HepG2 (cell line): ENCODE measurements around the gene ZNF273. TPM values are rescaled to one million over a fixed set of nuclear protein-coding genes. Genes with fewer than 3 reads are reported as not detected.

Experiments used
- ATAC-seq: fragments of 200-7000 bp; cut with Tn5 transposase; 3 replicates; pipeline ENCODE4 v1.9.1; 2020; ENCODE audit warnings: mild to moderate bottlenecking, moderate library complexity
- BruUV-seq: library from RNA; stranded (reverse); fragments of 400-500 nt; replicated peaks from 2 replicates; lab custom pipeline; 2021; lab: Mats Ljungman, UMichigan
- CTCF ChIA-PET: fragments of 300-600 bp; formaldehyde crosslinking; extraction: SDS; loops from one replicate; lab custom pipeline; 2021; ENCODE audit warnings: low total read pairs, inconsistent platforms, low intra/inter-chr PET ratio; lab: Yijun Ruan, JAX
- POLR2A ChIA-PET: fragments of 350-600 bp; sonication (Branson Sonifier 250); formaldehyde crosslinking; loops from one replicate; lab custom pipeline; 2020; ENCODE audit warnings: antibody characterized with exemption, inconsistent platforms; lab: Yijun Ruan, JAX
- DNase-seq: peaks from one replicate; pipeline ENCODE4 v3.0.0-alpha.2; 2015; ENCODE audit warnings: low spot score
- FAIRE-seq: peaks from 3 replicates; lab custom pipeline; 2011; peaks lifted over from hg19 to GRCh38; lab: Jason Lieb, UNC
- H2AFZ ChIP-seq: one replicate; pipeline ENCODE4 v1.6.1; 2011; ENCODE audit warnings: low read length, inconsistent platforms
- H3K27ac ChIP-seq: fragments of 300-600 bp; 3 replicates; pipeline ENCODE4 v1.8.0; 2011; ENCODE audit warnings: mixed run types, mild to moderate bottlenecking, mixed read lengths, low read length, inconsistent platforms; ENCODE audit not compliant: insufficient read depth; ENCODE audit errors: extremely low read length
- H3K27me3 ChIP-seq, 2 experiments: fragments of 200-600 bp in 1 of 2; 2 replicates in 1 of 2; 3 replicates in 1 of 2; pipeline versions ENCODE4 v1.6.0 to v1.8.0; 2011; ENCODE audit warnings: low read length in 2 of 2, mild to moderate bottlenecking in 2 of 2, moderate library complexity in 2 of 2, inconsistent platforms in 1 of 2; ENCODE audit not compliant: insufficient read depth in 2 of 2, control insufficient read depth in 1 of 2
- H3K36me3 ChIP-seq, 2 experiments: fragments of 200-600 bp in 1 of 2; replicated peaks in 1 of 2; 2 replicates in 1 of 2; 3 replicates in 1 of 2; pipeline versions ENCODE4 v1.5.1 to v1.8.0; 2011; ENCODE audit warnings: low read length in 2 of 2, inconsistent platforms in 1 of 2; ENCODE audit not compliant: insufficient read depth in 2 of 2, control insufficient read depth in 1 of 2
- H3K4me1 ChIP-seq: 2 replicates; pipeline ENCODE4 v1.5.1; 2012; ENCODE audit warnings: low read length, inconsistent platforms; ENCODE audit not compliant: insufficient read depth
- H3K4me2 ChIP-seq: 2 replicates; pipeline ENCODE4 v1.6.0; 2011; ENCODE audit warnings: low read depth, low read length, inconsistent platforms
- H3K4me3 ChIP-seq, 3 experiments: fragments of 200-600 bp in 1 of 3; sonication (generic), shearing (Covaris generic) in 1 of 3; replicated peaks in 1 of 3; 2 replicates each; pipeline ENCODE4 v1.5.1; 2011 to 2016; ENCODE audit warnings: low read length in 3 of 3, inconsistent platforms in 2 of 3, low read depth in 2 of 3, mild to moderate bottlenecking in 2 of 3, control low read depth in 1 of 3, mixed read lengths in 1 of 3; ENCODE audit not compliant: insufficient read depth in 1 of 3
- H3K79me2 ChIP-seq: one replicate; pipeline ENCODE4 v1.6.1; 2011; ENCODE audit warnings: low read length, inconsistent platforms; ENCODE audit not compliant: insufficient read depth
- H3K9ac ChIP-seq: 2 replicates; pipeline ENCODE4 v1.6.0; 2011; ENCODE audit warnings: mild to moderate bottlenecking, low read depth, low read length, inconsistent platforms; ENCODE audit not compliant: insufficient read depth
- H3K9me3 ChIP-seq: 2 replicates; pipeline ENCODE4 v1.5.1; 2012; ENCODE audit warnings: mild to moderate bottlenecking, low read length
- H4K20me1 ChIP-seq: 2 replicates; pipeline ENCODE4 v1.6.0; 2011; ENCODE audit warnings: inconsistent platforms, mild to moderate bottlenecking, low read length, moderate library complexity; ENCODE audit not compliant: insufficient read depth
- CTCF ChIP-seq: sonication (generic); formaldehyde crosslinking; IDR thresholded peaks from 2 replicates; pipeline ENCODE4 v1.5.0; 2020; ENCODE audit warnings: mild to moderate bottlenecking, missing genetic modification reagents, moderate library complexity
- GATAD2A ChIP-seq: IDR thresholded peaks from 2 replicates; pipeline ENCODE4 v1.6.1; 2016
- IKZF4 ChIP-seq: sonication (generic); formaldehyde crosslinking; IDR thresholded peaks from 2 replicates; pipeline ENCODE4 v1.5.1; 2020; ENCODE audit warnings: borderline replicate concordance, mild to moderate bottlenecking, low read depth, missing genetic modification reagents; ENCODE audit errors: not compliant biosample characterization
- RAD21 ChIP-seq: fragments of 450-650 bp; formaldehyde crosslinking; IDR thresholded peaks from 2 replicates; pipeline ENCODE4 v1.5.0; 2020; ENCODE audit warnings: mild to moderate bottlenecking
- SMC3 ChIP-seq: IDR thresholded peaks from 2 replicates; pipeline ENCODE4 v1.6.1; 2011; ENCODE audit warnings: low read length, improper control_type of control experiment
- STAG1 ChIP-seq: sonication (generic); formaldehyde crosslinking; IDR thresholded peaks from 2 replicates; pipeline ENCODE4 v1.4.0; 2020; ENCODE audit warnings: missing genetic modification reagents
- THAP11 ChIP-seq: IDR thresholded peaks from 2 replicates; pipeline ENCODE4 v1.6.1; 2016; ENCODE audit warnings: missing biosample characterization, missing genetic modification reagents
- ZFP36L2 ChIP-seq: sonication (generic); formaldehyde crosslinking; IDR thresholded peaks from 2 replicates; pipeline ENCODE4 v1.4.0; 2020; ENCODE audit warnings: missing genetic modification reagents
- ZNF232 ChIP-seq: sonication (generic); formaldehyde crosslinking; IDR thresholded peaks from 2 replicates; pipeline ENCODE4 v1.4.0; 2020; ENCODE audit warnings: missing genetic modification reagents, borderline replicate concordance
- WGBS: methylation state at CpG from one replicate; pipeline ENCODE4 v1.1.6; 2017; ENCODE audit warnings: low lambda C conversion rate; 5-methylcytosine and 5-hydroxymethylcytosine counted together
- in situ Hi-C: cut with HindIII; loops from 2 replicates; pipeline ENCODE4 v1.10.0; 2017; ENCODE audit warnings: low pct_unique_long_range_greater_than_20kb; ENCODE audit not compliant: extremely low pct_ligation_motif_present
- intact Hi-C: fragments of 100-400 bp; cut with micrococcal nuclease; formaldehyde crosslinking; loops from one replicate; pipeline ENCODE4 v1.10.0; 2022; ENCODE audit not compliant: unreplicated experiment
- polyA plus RNA-seq, 8 experiments: library from polyadenylated mRNA; depleted of rRNA in 3 of 8; stranded (reverse) in 7 of 8; unstranded in 1 of 8; fragments of >200 nt; fragmentation: Illumina TruSeq in 4 of 8; extraction: Trizol in 4 of 8; gene quantifications; 2 replicates each; pipeline versions ENCODE4 v1.2.1 to v1.2.3, GENCODE V29; 2011 to 2016; ENCODE audit warnings: low read depth in 4 of 8, missing spikeins in 1 of 8, mixed read lengths in 1 of 8; ENCODE audit not compliant: insufficient read depth in 1 of 8
- total RNA-seq, 5 experiments: library from RNA; depleted of rRNA; stranded (reverse); fragments of >200 nt; fragmentation: Illumina TruSeq; extraction: Trizol; gene quantifications; 2 replicates each; pipeline ENCODE4 v1.2.3, GENCODE V29; 2016; ENCODE audit warnings: low read depth in 1 of 5
- TF ChIP-seq, protein P1 (sequence below): sonication (generic); formaldehyde crosslinking; IDR thresholded peaks from 2 replicates; pipeline ENCODE4 v1.5.0; 2020; ENCODE audit warnings: missing genetic modification reagents
- TF ChIP-seq, protein P2 (sequence below): IDR thresholded peaks from 2 replicates; pipeline ENCODE4 v1.6.1; 2016
- TF ChIP-seq, protein P3 (sequence below): sonication (generic); formaldehyde crosslinking; IDR thresholded peaks from 2 replicates; pipeline ENCODE4 v1.5.0; 2020; ENCODE audit warnings: mild to moderate bottlenecking, missing genetic modification reagents

Gene ZNF273
- total and polyA plus RNA-seq, 2 of the 13 experiments (the other 11 are each of a cell fraction or from before 2014, with no cell fraction given) = 1.7 to 5.8 TPM

GRCh38 chr7:64951250-64951848 lies 48.3 kb downstream of the ZNF273 start:
- H3K36me3 ChIP-seq = no peaks in the 10 kb centered on the region
- FAIRE-seq (peak; percentile 81), DNase-seq (peak; percentile 52), ATAC-seq (0 out of 3 replicates have a peak, but pooled peaks have one; percentile 9)
- peaks cover 0 to 2% of the 10 kb centered on the region in 2 experiments; a peak in 1 of 5 replicates for H3K27me3 ChIP-seq
- H3K9ac ChIP-seq = no peak overlapping the region
- no peak overlapping the region for H3K4me2 ChIP-seq
- H2AFZ ChIP-seq = no peak overlapping the region
- H4K20me1 ChIP-seq = no peaks in the 10 kb centered on the region
- H3K4me1 ChIP-seq = peaks cover 26% of the 10 kb centered on the region
- no peaks in the 10 kb centered on the region for H3K9me3 ChIP-seq
- peak; percentile 42; the same call in 1 of the 2 replicates for TF ChIP-seq GATAD2A (CRISPR knock-in tag)
- TF ChIP-seq SMC3 = peak; percentile 73
- no peak for TF ChIP-seq ZNF232 (CRISPR knock-in tag)
- TF ChIP-seq THAP11 (CRISPR knock-in tag) = no peak
- TF ChIP-seq IKZF4 (CRISPR knock-in tag) = no peak
- TF ChIP-seq, protein P1, sequence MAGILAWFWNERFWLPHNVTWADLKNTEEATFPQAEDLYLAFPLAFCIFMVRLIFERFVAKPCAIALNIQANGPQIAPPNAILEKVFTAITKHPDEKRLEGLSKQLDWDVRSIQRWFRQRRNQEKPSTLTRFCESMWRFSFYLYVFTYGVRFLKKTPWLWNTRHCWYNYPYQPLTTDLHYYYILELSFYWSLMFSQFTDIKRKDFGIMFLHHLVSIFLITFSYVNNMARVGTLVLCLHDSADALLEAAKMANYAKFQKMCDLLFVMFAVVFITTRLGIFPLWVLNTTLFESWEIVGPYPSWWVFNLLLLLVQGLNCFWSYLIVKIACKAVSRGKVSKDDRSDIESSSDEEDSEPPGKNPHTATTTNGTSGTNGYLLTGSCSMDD (CRISPR knock-in tag) = no peak
- no peak for TF ChIP-seq ZFP36L2 (CRISPR knock-in tag)
- peak; percentile 83 for TF ChIP-seq CTCF (CRISPR knock-in tag)
- TF ChIP-seq STAG1 (CRISPR knock-in tag) = peak; percentile 96
- peak; percentile 82 for TF ChIP-seq RAD21 (CRISPR knock-in tag)
- TF ChIP-seq, protein P2, sequence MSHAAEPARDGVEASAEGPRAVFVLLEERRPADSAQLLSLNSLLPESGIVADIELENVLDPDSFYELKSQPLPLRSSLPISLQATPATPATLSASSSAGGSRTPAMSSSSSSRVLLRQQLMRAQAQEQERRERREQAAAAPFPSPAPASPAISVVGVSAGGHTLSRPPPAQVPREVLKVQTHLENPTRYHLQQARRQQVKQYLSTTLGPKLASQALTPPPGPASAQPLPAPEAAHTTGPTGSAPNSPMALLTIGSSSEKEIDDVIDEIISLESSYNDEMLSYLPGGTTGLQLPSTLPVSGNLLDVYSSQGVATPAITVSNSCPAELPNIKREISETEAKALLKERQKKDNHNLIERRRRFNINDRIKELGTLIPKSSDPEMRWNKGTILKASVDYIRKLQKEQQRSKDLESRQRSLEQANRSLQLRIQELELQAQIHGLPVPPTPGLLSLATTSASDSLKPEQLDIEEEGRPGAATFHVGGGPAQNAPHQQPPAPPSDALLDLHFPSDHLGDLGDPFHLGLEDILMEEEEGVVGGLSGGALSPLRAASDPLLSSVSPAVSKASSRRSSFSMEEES (CRISPR knock-in tag) = 0 out of 2 replicates have a peak, but pooled peaks have one; percentile 23
- TF ChIP-seq, protein P3, sequence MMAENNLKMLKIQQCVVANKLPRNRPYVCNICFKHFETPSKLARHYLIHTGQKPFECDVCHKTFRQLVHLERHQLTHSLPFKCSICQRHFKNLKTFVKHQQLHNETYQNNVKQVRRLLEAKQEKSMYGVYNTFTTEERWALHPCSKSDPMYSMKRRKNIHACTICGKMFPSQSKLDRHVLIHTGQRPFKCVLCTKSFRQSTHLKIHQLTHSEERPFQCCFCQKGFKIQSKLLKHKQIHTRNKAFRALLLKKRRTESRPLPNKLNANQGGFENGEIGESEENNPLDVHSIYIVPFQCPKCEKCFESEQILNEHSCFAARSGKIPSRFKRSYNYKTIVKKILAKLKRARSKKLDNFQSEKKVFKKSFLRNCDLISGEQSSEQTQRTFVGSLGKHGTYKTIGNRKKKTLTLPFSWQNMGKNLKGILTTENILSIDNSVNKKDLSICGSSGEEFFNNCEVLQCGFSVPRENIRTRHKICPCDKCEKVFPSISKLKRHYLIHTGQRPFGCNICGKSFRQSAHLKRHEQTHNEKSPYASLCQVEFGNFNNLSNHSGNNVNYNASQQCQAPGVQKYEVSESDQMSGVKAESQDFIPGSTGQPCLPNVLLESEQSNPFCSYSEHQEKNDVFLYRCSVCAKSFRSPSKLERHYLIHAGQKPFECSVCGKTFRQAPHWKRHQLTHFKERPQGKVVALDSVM (CRISPR knock-in tag) = no peak
- ChIA-PET POLR2A (interaction anchor here (1.7 kb wide), 1 partner anchor 55 kb away, joined by 5 read pairs; the partner anchor contains the start of gene ERV3-1), CTCF (interaction anchor here (1.3 kb wide), 1 partner anchor 265 kb away, joined by 5 read pairs; no protein-coding TSS in a partner anchor)
- H3K27ac ChIP-seq = no peak overlapping the region
- no peak overlapping the region for H3K4me3 ChIP-seq
- WGBS = 0% methylated on average over 1 of the region's 1 CpG
- H3K79me2 ChIP-seq = no peaks in the 10 kb centered on the region
- no TSS peak for BruUV-seq
- intact Hi-C loops (loop anchor here (1.0 to 5.0 kb wide), 3 partner anchors 266 to 531 kb away; no protein-coding TSS in a partner anchor), in situ Hi-C loops (no loop called here)
